HepG2 (cell line): ENCODE results near the gene MS4A10. TPM values are rescaled to one million over a fixed set of nuclear protein-coding genes. Genes with fewer than 3 reads are reported as not detected.

ENCODE experiments used
- ATAC-seq: fragments of 200-7000 bp; cut with Tn5 transposase; 3 replicates; pipeline ENCODE4 v1.9.1; 2020; ENCODE audit warnings: mild to moderate bottlenecking, moderate library complexity
- BruUV-seq: library from RNA; stranded (reverse); fragments of 400-500 nt; replicated peaks from 2 replicates; lab custom pipeline; 2021; lab: Mats Ljungman, UMichigan
- CTCF ChIA-PET: fragments of 300-600 bp; formaldehyde crosslinking; extraction: SDS; loops from one replicate; lab custom pipeline; 2021; ENCODE audit warnings: low total read pairs, inconsistent platforms, low intra/inter-chr PET ratio; lab: Yijun Ruan, JAX
- POLR2A ChIA-PET: fragments of 350-600 bp; sonication (Branson Sonifier 250); formaldehyde crosslinking; loops from one replicate; lab custom pipeline; 2020; ENCODE audit warnings: antibody characterized with exemption, inconsistent platforms; lab: Yijun Ruan, JAX
- DNase-seq: peaks from one replicate; pipeline ENCODE4 v3.0.0-alpha.2; 2015; ENCODE audit warnings: low spot score
- FAIRE-seq: peaks from 3 replicates; lab custom pipeline; 2011; peaks lifted over from hg19 to GRCh38; lab: Jason Lieb, UNC
- H2AFZ ChIP-seq: one replicate; pipeline ENCODE4 v1.6.1; 2011; ENCODE audit warnings: low read length, inconsistent platforms
- H3K27ac ChIP-seq: fragments of 300-600 bp; 3 replicates; pipeline ENCODE4 v1.8.0; 2011; ENCODE audit warnings: mixed run types, mild to moderate bottlenecking, mixed read lengths, low read length, inconsistent platforms; ENCODE audit not compliant: insufficient read depth; ENCODE audit errors: extremely low read length
- H3K27me3 ChIP-seq, 2 experiments: fragments of 200-600 bp in 1 of 2; 2 replicates in 1 of 2; 3 replicates in 1 of 2; pipeline versions ENCODE4 v1.6.0 to v1.8.0; 2011; ENCODE audit warnings: low read length in 2 of 2, mild to moderate bottlenecking in 2 of 2, moderate library complexity in 2 of 2, inconsistent platforms in 1 of 2; ENCODE audit not compliant: insufficient read depth in 2 of 2, control insufficient read depth in 1 of 2
- H3K36me3 ChIP-seq, 2 experiments: fragments of 200-600 bp in 1 of 2; replicated peaks in 1 of 2; 2 replicates in 1 of 2; 3 replicates in 1 of 2; pipeline versions ENCODE4 v1.5.1 to v1.8.0; 2011; ENCODE audit warnings: low read length in 2 of 2, inconsistent platforms in 1 of 2; ENCODE audit not compliant: insufficient read depth in 2 of 2, control insufficient read depth in 1 of 2
- H3K4me1 ChIP-seq: 2 replicates; pipeline ENCODE4 v1.5.1; 2012; ENCODE audit warnings: low read length, inconsistent platforms; ENCODE audit not compliant: insufficient read depth
- H3K4me2 ChIP-seq: 2 replicates; pipeline ENCODE4 v1.6.0; 2011; ENCODE audit warnings: low read depth, low read length, inconsistent platforms
- H3K4me3 ChIP-seq, 3 experiments: fragments of 200-600 bp in 1 of 3; sonication (generic), shearing (Covaris generic) in 1 of 3; replicated peaks in 1 of 3; 2 replicates each; pipeline ENCODE4 v1.5.1; 2011 to 2016; ENCODE audit warnings: low read length in 3 of 3, inconsistent platforms in 2 of 3, low read depth in 2 of 3, mild to moderate bottlenecking in 2 of 3, control low read depth in 1 of 3, mixed read lengths in 1 of 3; ENCODE audit not compliant: insufficient read depth in 1 of 3
- H3K79me2 ChIP-seq: one replicate; pipeline ENCODE4 v1.6.1; 2011; ENCODE audit warnings: low read length, inconsistent platforms; ENCODE audit not compliant: insufficient read depth
- H3K9ac ChIP-seq: 2 replicates; pipeline ENCODE4 v1.6.0; 2011; ENCODE audit warnings: mild to moderate bottlenecking, low read depth, low read length, inconsistent platforms; ENCODE audit not compliant: insufficient read depth
- H3K9me3 ChIP-seq: 2 replicates; pipeline ENCODE4 v1.5.1; 2012; ENCODE audit warnings: mild to moderate bottlenecking, low read length
- H4K20me1 ChIP-seq: 2 replicates; pipeline ENCODE4 v1.6.0; 2011; ENCODE audit warnings: inconsistent platforms, mild to moderate bottlenecking, low read length, moderate library complexity; ENCODE audit not compliant: insufficient read depth
- IKZF4 ChIP-seq: sonication (generic); formaldehyde crosslinking; IDR thresholded peaks from 2 replicates; pipeline ENCODE4 v1.5.1; 2020; ENCODE audit warnings: borderline replicate concordance, mild to moderate bottlenecking, low read depth, missing genetic modification reagents; ENCODE audit errors: not compliant biosample characterization
- ONECUT2 ChIP-seq: sonication (generic); formaldehyde crosslinking; IDR thresholded peaks from 2 replicates; pipeline ENCODE4 v1.4.0; 2020; ENCODE audit warnings: missing genetic modification reagents
- TRIM22 ChIP-seq: fragments of 450-650 bp; IDR thresholded peaks from 2 replicates; pipeline ENCODE4 v1.6.1; 2017
- U2AF2 ChIP-seq: fragments of 200-400 bp; formaldehyde crosslinking; IDR thresholded peaks from 2 replicates; pipeline ENCODE4 v1.6.1; 2017; ENCODE audit warnings: low read depth, mild to moderate bottlenecking, low read length
- ZMYM4 ChIP-seq: sonication (generic); formaldehyde crosslinking; IDR thresholded peaks from 2 replicates; pipeline ENCODE4 v1.8.1; 2023; ENCODE audit warnings: mild to moderate bottlenecking, missing genetic modification reagents
- ZNF292 ChIP-seq: sonication (generic); formaldehyde crosslinking; IDR thresholded peaks from 2 replicates; pipeline ENCODE4 v1.8.1; 2022; ENCODE audit warnings: mild to moderate bottlenecking, low read depth, missing genetic modification reagents, borderline replicate concordance
- ZNF570 ChIP-seq: sonication (generic); formaldehyde crosslinking; IDR thresholded peaks from 2 replicates; pipeline ENCODE4 v1.4.0; 2020; ENCODE audit warnings: mild to moderate bottlenecking, missing genetic modification reagents, borderline replicate concordance
- WGBS: methylation state at CpG from one replicate; pipeline ENCODE4 v1.1.6; 2017; ENCODE audit warnings: low lambda C conversion rate; 5-methylcytosine and 5-hydroxymethylcytosine counted together
- in situ Hi-C: cut with HindIII; loops from 2 replicates; pipeline ENCODE4 v1.10.0; 2017; ENCODE audit warnings: low pct_unique_long_range_greater_than_20kb; ENCODE audit not compliant: extremely low pct_ligation_motif_present
- intact Hi-C: fragments of 100-400 bp; cut with micrococcal nuclease; formaldehyde crosslinking; loops from one replicate; pipeline ENCODE4 v1.10.0; 2022; ENCODE audit not compliant: unreplicated experiment
- polyA plus RNA-seq, 8 experiments: library from polyadenylated mRNA; depleted of rRNA in 3 of 8; stranded (reverse) in 7 of 8; unstranded in 1 of 8; fragments of >200 nt; fragmentation: Illumina TruSeq in 4 of 8; extraction: Trizol in 4 of 8; gene quantifications; 2 replicates each; pipeline versions ENCODE4 v1.2.1 to v1.2.3, GENCODE V29; 2011 to 2016; ENCODE audit warnings: low read depth in 4 of 8, missing spikeins in 1 of 8, mixed read lengths in 1 of 8; ENCODE audit not compliant: insufficient read depth in 1 of 8
- total RNA-seq, 5 experiments: library from RNA; depleted of rRNA; stranded (reverse); fragments of >200 nt; fragmentation: Illumina TruSeq; extraction: Trizol; gene quantifications; 2 replicates each; pipeline ENCODE4 v1.2.3, GENCODE V29; 2016; ENCODE audit warnings: low read depth in 1 of 5
- TF ChIP-seq, protein P1 (sequence below), 2 experiments: sonication (generic) in 1 of 2; formaldehyde crosslinking in 1 of 2; IDR thresholded peaks; 2 replicates each; pipeline versions ENCODE4 v1.5.1 to v1.6.1; 2011 to 2020; ENCODE audit warnings: borderline replicate concordance in 1 of 2, low read depth in 1 of 2, low read length in 1 of 2, mild to moderate bottlenecking in 1 of 2, missing genetic modification reagents in 1 of 2, moderate library complexity in 1 of 2
- TF ChIP-seq, protein P2 (sequence below): sonication (generic); formaldehyde crosslinking; IDR thresholded peaks from 2 replicates; pipeline ENCODE4 v1.5.0; 2020; ENCODE audit warnings: mild to moderate bottlenecking, missing genetic modification reagents, borderline replicate concordance

The MS4A10 gene
- total and polyA plus RNA-seq, 2 of the 13 experiments (the other 11 are each of a cell fraction or from before 2014, with no cell fraction given) = not detected

DNA sequence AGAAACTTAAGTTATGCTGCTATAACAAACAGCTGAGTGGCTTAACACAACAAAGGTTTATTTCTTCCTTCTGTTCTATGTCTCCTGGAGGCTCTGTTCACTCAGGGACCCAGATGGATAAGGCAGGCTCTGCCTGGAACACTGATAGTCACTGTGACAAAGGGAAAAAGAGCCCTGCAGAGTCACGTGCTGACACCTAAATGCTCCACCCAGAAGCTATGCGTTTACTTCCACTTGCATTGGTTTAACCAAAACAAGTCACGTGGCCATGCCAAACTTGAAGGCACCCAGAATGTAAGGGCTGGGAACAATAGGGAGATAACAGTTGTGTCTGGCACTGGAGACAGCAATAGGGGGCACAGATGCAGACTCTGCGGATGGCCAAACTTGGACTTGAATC lies 31.8 kb upstream of the MS4A10 start:
- no peak overlapping the region for H3K9ac ChIP-seq
- ChIA-PET CTCF (no interaction called here), POLR2A (no interaction called here)
- no peaks in the 10 kb centered on the region for H3K36me3 ChIP-seq
- TF ChIP-seq, protein P1, sequence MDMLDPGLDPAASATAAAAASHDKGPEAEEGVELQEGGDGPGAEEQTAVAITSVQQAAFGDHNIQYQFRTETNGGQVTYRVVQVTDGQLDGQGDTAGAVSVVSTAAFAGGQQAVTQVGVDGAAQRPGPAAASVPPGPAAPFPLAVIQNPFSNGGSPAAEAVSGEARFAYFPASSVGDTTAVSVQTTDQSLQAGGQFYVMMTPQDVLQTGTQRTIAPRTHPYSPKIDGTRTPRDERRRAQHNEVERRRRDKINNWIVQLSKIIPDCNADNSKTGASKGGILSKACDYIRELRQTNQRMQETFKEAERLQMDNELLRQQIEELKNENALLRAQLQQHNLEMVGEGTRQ (IDR thresholded peaks at IDR 0.05; ENCODE audit: low read depth, low read length) = peak; percentile 33; the same call in 1 of the 2 replicates
- TF ChIP-seq, protein P1 (CRISPR knock-in tag; IDR thresholded peaks at IDR 0.05; ENCODE audit: borderline replicate concordance) = no peak
- no peak for TF ChIP-seq ZNF292 (CRISPR knock-in tag)
- H2AFZ ChIP-seq = no peak overlapping the region
- BruUV-seq = no TSS peak
- in situ Hi-C loops (no loop called here), intact Hi-C loops (no loop called here)
- H3K9me3 ChIP-seq = no peaks in the 10 kb centered on the region
- FAIRE-seq (no peak), DNase-seq (no peak), ATAC-seq (no peak)
- no peak overlapping the region for H3K4me3 ChIP-seq
- peaks cover 4% of the 10 kb centered on the region; the same call in 1 of the 2 replicates for H3K4me1 ChIP-seq
- H3K79me2 ChIP-seq = no peaks in the 10 kb centered on the region
- peaks cover 0 to 10% of the 10 kb centered on the region in 2 experiments; a peak in 2 of 5 replicates for H3K27me3 ChIP-seq
- 16% methylated on average over 4 of the region's 4 CpGs for WGBS
- no peaks in the 10 kb centered on the region for H4K20me1 ChIP-seq
- H3K4me2 ChIP-seq = no peak overlapping the region
- H3K27ac ChIP-seq = no peak overlapping the region

DNA sequence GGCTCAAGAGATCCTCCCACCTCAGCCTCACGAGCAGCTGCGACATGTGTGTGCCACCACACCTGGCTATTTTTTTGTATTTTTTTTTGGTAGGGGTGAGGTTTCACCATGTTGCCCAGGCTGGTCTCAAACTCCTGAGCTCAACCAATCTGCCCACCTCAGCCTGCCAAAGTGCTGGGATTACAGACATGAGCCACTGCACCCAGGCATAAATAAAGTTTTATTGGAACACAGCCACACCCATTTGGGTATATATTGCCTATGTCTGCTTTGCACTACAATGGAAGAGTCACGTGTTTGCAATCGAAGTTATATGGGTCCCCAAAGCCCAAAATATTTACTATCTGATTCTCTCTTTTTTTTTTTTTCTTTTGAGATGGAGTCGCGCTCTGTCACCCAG lies 30.2 kb upstream of the MS4A10 start:
- CTCF ChIA-PET = no interaction called here
- intact Hi-C loops = no loop called here
- H4K20me1 ChIP-seq = no peaks in the 10 kb centered on the region
- WGBS = 46% methylated on average over 6 of the region's 6 CpGs
- no peaks in the 10 kb centered on the region for H3K79me2 ChIP-seq
- no peak overlapping the region for H3K4me3 ChIP-seq
- DNase-seq (no peak), FAIRE-seq (no peak), ATAC-seq (no peak)
- no peak overlapping the region for H3K27ac ChIP-seq
- H3K9me3 ChIP-seq = no peaks in the 10 kb centered on the region
- H3K4me2 ChIP-seq = no peak overlapping the region
- no TSS peak for BruUV-seq
- no peak overlapping the region for H2AFZ ChIP-seq
- H3K36me3 ChIP-seq = no peaks in the 10 kb centered on the region
- no peak overlapping the region for H3K9ac ChIP-seq
- in situ Hi-C loops = no loop called here
- peaks cover 0 to 18% of the 10 kb centered on the region in 2 experiments; a peak in 2 of 5 replicates for H3K27me3 ChIP-seq
- POLR2A ChIA-PET = no interaction called here
- H3K4me1 ChIP-seq = peaks cover 4% of the 10 kb centered on the region; the same call in 1 of the 2 replicates
- TF ChIP-seq U2AF2 (no peak), IKZF4 (no peak), ZMYM4 (CRISPR knock-in tag) (no peak), ONECUT2 (CRISPR knock-in tag) (no peak), TRIM22 (no peak), ZNF570 (CRISPR knock-in tag) (no peak)
- TF ChIP-seq, protein P2, sequence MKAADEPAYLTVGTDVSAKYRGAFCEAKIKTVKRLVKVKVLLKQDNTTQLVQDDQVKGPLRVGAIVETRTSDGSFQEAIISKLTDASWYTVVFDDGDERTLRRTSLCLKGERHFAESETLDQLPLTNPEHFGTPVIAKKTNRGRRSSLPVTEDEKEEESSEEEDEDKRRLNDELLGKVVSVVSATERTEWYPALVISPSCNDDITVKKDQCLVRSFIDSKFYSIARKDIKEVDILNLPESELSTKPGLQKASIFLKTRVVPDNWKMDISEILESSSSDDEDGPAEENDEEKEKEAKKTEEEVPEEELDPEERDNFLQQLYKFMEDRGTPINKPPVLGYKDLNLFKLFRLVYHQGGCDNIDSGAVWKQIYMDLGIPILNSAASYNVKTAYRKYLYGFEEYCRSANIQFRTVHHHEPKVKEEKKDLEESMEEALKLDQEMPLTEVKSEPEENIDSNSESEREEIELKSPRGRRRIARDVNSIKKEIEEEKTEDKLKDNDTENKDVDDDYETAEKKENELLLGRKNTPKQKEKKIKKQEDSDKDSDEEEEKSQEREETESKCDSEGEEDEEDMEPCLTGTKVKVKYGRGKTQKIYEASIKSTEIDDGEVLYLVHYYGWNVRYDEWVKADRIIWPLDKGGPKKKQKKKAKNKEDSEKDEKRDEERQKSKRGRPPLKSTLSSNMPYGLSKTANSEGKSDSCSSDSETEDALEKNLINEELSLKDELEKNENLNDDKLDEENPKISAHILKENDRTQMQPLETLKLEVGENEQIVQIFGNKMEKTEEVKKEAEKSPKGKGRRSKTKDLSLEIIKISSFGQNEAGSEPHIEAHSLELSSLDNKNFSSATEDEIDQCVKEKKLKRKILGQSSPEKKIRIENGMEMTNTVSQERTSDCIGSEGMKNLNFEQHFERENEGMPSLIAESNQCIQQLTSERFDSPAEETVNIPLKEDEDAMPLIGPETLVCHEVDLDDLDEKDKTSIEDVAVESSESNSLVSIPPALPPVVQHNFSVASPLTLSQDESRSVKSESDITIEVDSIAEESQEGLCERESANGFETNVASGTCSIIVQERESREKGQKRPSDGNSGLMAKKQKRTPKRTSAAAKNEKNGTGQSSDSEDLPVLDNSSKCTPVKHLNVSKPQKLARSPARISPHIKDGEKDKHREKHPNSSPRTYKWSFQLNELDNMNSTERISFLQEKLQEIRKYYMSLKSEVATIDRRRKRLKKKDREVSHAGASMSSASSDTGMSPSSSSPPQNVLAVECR (CRISPR knock-in tag) = no peak
